ENCODE results near the gene TNNI3K.

Gene TNNI3K

GRCh38 chr1:74571891-74572290 lies 336.7 kb downstream of the TNNI3K start:
- TF ChIP-seq CTCF (IDR thresholded peaks at IDR 0.05; ENCODE audit: low read depth, low read length) = no peak
- H3K4me3 ChIP-seq (ENCODE audit: low read depth, low read length) = no peak overlapping the region

GRCh38 chr1:74578101-74578500 lies 342.9 kb downstream of the TNNI3K start:
- no peak overlapping the region for H3K4me3 ChIP-seq (ENCODE audit: low read depth, low read length)
- TF ChIP-seq CTCF (IDR thresholded peaks at IDR 0.05; ENCODE audit: low read depth, low read length) = no peak

GRCh38 chr1:74579425-74579824 lies 344.2 kb downstream of the TNNI3K start:
- no peak overlapping the region for H3K4me3 ChIP-seq (ENCODE audit: low read depth, low read length)
- TF ChIP-seq CTCF (IDR thresholded peaks at IDR 0.05; ENCODE audit: low read depth, low read length) = no peak

GRCh38 chr1:74583397-74583796 lies 348.2 kb downstream of the TNNI3K start:
- H3K4me3 ChIP-seq (ENCODE audit: low read depth, low read length) = no peak overlapping the region
- no peak for TF ChIP-seq CTCF (IDR thresholded peaks at IDR 0.05; ENCODE audit: low read depth, low read length)

GRCh38 chr1:74584185-74584584 lies 349.0 kb downstream of the TNNI3K start:
- no peak for TF ChIP-seq CTCF (IDR thresholded peaks at IDR 0.05; ENCODE audit: low read depth, low read length)
- H3K4me3 ChIP-seq (ENCODE audit: low read depth, low read length) = no peak overlapping the region

- peak overlapping the region; percentile 35 for H3K4me3 ChIP-seq (ENCODE audit: low read depth, low read length)
- no peak for TF ChIP-seq CTCF (IDR thresholded peaks at IDR 0.05; ENCODE audit: low read depth, low read length)
Observed at GRCh38 chr1:74586253-74586897, 351.2 kb downstream of the TNNI3K start.

- TF ChIP-seq CTCF (IDR thresholded peaks at IDR 0.05; ENCODE audit: low read depth, low read length) = no peak
- H3K4me3 ChIP-seq (ENCODE audit: low read depth, low read length) = no peak overlapping the region
Observed at GRCh38 chr1:74587888-74588287, 352.7 kb downstream of the TNNI3K start.
